GM12874 (cell line): ENCODE data around the gene SREBF2.

ENCODE experiments used
- TF ChIP-seq, protein P1 (sequence below): IDR thresholded peaks from 2 replicates; pipeline ENCODE4 v1.5.1; 2011; ENCODE audit warnings: low read depth, mild to moderate bottlenecking, control low read depth, low read length, moderate library complexity; ENCODE audit not compliant: insufficient read depth

The SREBF2 gene

DNA sequence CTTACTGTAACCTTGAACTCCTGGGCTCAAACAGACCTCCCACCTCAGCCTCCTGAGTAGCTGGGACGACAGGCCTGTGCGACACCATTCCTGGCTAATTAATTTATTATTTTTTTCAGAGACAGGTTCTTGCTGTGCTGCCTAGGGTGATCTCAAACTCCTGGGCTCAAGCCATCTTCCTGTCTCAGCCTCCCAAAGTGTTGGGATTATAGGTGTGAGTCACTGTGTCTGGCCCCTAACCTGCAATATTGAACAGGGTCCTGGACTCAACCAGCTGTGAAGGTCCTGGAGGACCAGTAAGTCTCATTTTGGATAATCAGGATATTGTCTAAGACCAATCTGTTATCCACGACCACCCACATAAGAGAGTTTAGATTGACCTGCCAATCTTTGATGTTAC, 17.2 kb upstream of the SREBF2 start:
- TF ChIP-seq, protein P1, sequence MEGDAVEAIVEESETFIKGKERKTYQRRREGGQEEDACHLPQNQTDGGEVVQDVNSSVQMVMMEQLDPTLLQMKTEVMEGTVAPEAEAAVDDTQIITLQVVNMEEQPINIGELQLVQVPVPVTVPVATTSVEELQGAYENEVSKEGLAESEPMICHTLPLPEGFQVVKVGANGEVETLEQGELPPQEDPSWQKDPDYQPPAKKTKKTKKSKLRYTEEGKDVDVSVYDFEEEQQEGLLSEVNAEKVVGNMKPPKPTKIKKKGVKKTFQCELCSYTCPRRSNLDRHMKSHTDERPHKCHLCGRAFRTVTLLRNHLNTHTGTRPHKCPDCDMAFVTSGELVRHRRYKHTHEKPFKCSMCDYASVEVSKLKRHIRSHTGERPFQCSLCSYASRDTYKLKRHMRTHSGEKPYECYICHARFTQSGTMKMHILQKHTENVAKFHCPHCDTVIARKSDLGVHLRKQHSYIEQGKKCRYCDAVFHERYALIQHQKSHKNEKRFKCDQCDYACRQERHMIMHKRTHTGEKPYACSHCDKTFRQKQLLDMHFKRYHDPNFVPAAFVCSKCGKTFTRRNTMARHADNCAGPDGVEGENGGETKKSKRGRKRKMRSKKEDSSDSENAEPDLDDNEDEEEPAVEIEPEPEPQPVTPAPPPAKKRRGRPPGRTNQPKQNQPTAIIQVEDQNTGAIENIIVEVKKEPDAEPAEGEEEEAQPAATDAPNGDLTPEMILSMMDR, result no peak

DNA sequence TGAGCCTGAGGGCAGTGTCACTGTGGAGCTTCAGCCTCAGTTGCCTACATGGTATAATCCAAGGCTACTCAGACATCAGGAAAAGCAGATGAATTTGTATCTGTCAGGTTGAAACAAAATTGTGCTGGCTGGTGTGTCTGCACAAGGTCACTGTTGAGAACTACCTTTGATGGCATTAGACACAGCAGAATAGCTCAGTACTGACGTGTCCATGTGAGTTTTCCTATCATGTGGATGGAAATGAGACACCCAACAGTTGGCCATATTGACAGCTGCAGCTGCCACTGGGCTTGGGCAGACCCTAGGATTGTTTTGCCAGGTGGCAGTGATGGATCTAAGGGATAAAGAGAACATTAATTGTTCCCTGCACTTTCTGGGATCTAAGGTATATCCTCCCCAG, 16.7 kb upstream of the SREBF2 start:
- TF ChIP-seq, protein P1, result no peak

DNA sequence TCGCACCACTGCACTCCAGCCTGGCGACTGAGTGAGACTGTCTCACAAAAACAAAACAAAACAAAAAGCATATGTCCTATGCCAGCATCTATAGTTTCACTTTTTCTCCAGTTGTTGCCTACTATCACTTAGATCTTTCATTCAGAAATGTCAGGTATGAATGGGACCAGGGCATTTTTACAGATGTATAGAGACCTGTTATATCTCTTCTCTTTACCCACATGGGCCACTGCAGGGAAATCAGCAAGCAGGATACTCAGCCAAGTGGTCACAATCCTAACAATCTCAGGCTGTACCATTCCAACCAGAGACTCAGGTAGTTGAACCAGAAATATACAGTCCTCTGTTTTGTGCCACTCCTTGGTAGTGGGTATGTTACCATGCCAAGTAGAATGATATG, 16.0 kb upstream of the SREBF2 start:
- TF ChIP-seq, protein P1, result no peak

DNA sequence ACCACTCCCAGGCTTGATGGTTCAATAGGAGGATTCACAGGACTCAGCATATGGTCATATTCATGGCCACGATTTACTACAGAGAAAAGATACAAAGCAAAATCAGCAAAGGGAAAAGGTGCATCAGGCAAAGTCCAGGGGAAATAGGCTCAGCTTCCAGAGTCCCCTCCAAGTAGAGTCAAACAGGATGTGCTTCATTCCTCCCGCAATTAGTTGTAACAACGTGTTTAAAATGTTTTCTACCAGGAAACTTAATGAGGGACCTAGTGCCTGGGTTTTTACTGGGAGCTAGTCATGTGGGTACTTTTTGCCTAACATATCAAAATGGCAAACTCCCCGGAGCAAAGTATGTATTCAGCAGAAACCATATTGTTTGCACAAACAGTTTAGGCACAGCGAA, 14.9 kb upstream of the SREBF2 start:
- TF ChIP-seq, protein P1, result no peak

DNA sequence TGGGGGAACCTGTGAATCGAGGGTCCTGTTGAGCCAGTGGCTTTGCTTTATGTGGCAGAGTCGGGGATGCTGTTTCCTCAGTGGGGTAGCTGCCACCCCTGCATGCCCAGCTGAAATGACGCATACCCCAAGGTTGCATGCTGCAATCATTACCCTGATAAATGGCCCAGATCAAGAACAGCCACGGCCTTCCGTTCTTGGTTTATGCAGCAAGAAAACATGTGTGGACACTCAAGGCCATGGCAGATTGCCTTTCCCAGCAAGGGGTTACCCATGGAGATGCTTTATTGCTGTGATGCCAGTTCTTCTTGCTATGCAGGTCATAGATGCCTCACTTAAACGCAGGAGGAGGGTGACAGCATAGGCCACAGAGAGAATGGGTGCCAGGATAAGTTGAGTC, 14.3 kb upstream of the SREBF2 start:
- TF ChIP-seq, protein P1, result no peak

DNA sequence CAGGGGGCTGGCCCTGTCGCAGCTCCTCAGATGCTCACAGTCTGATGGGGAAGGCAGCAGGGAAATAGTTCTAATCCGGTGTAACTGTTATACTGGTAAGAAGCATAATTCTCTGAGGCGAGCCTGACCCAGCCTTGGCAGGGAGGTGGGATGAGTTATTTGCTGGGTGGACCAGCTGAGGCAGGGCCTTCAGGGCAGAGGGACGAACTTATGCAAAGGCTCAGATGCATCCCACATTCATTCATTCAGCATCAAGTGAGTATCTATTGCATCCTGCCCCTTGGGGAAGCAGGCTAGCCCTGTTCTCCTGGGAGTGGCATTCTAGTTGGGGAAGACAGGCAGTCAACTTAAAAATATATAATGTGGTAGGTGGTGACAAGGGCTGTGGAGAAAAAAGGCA, 13.6 kb upstream of the SREBF2 start:
- TF ChIP-seq, protein P1, result no peak

DNA sequence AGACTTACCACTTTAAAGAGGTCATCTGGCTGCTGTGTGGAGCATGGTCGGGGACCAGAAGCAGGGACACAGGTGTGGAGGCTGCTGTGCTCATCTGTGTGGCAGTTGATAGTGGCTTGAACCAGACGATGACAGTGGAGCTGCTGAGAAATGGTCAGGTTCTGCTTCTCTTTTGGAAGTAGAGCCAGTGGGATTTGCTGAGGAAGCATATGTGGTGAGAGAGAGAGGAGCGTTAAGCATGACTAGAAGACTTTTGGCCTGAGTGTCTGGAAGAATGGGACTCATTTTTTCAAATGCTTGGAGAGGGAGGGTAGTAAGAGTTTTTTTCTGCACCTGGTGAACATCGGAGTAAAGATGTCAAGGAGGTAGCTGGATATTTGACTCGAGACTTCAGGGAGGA, 12.5 kb upstream of the SREBF2 start:
- TF ChIP-seq, protein P1, result no peak
